Left cardiac atrium (tissue), 4 donors: ENCODE results near the gene ZFYVE28. TPM values are rescaled to one million over a fixed set of nuclear protein-coding genes. Genes with fewer than 3 reads are reported as not detected.

Experiments used
- ATAC-seq, 2 donors: fragments of 200-7000 bp; cut with Tn5 transposase; one replicate each; pipeline ENCODE4 v1.9.1; 2020; ENCODE audit warnings: mild to moderate bottlenecking in 2 of 2, moderate library complexity in 2 of 2
- DNase-seq: peaks from one replicate; pipeline ENCODE4 v3.0.0-alpha.2; 2020
- intact Hi-C, 2 donors: fragments of 100-400 bp; cut with DNase I; formaldehyde crosslinking; loops; one replicate each; pipeline versions ENCODE4 v1.14.1 to v1.15.1; 2022 to 2023
- total RNA-seq, 2 donors: library from RNA; stranded (reverse); fragmentation: NEBNext Ultra II Directional; extraction: Animal tissue kit (Norgen Biotek cat#: 25700); gene quantifications; one replicate each; pipeline ENCODE4 v1.2.1, GENCODE V29; 2021
- donor health status: DM: no; HTN: yes; CAD: no.
- donor health status: DM: no; HTN: yes; CAD: no; lungs with severe emphysema.
- donor health status: DM: yes; HTN: yes; CAD: no.
- donor health status: Dilated cardiomyopathy.

The ZFYVE28 gene
- total RNA-seq, 2 donors from 2014 or later: 5.2 to 7.2 TPM

DNA sequence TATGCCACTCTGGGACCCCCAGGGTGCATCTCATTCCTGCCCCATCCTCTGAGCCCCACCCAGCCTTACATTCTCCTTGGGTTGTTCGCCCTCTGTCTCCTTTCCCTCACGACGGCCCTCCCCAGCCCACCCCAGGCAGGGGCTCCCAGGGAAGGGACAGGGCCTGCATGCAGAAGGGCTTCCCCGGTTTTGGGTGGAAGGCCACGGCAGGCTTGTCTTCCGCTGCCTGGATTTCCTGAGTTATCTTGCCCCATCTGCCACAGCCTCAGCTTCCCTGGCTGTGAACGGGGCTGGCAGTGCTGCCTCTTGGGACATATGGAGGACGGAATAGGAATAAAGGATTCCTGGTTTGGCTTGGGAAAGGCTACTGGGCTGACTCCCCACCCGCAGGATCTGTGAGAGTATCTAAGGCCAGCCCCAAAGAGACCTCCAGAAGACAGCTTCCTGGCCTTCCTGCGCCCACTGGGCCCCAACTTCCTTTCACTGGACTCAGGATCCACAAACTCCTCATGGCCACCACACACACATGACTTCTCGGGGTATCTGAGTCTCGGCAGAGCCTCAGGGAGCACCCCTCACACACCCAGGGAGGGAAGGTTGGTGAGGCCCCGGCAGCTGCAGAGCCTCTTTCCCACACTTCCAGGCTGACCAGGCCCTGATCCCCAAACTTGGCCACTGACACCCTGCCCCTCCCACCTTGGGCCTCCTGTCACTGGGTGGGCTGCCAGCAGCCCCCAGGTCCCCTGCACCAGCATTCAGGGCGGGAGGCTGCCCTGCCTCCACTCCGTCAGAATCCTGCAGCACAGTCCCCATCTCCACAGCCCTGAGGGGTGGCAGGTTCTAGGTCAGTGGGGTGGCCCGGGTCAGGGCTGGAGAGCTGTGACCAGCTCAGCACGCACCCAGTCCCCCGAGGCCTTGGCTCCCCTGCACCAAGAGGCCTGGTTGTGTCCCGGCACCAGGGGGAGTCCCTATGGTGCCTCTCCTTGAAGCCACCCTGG is 153.0 kb downstream of the ZFYVE28 start:
- DNase-seq: peak; percentile 10

DNA sequence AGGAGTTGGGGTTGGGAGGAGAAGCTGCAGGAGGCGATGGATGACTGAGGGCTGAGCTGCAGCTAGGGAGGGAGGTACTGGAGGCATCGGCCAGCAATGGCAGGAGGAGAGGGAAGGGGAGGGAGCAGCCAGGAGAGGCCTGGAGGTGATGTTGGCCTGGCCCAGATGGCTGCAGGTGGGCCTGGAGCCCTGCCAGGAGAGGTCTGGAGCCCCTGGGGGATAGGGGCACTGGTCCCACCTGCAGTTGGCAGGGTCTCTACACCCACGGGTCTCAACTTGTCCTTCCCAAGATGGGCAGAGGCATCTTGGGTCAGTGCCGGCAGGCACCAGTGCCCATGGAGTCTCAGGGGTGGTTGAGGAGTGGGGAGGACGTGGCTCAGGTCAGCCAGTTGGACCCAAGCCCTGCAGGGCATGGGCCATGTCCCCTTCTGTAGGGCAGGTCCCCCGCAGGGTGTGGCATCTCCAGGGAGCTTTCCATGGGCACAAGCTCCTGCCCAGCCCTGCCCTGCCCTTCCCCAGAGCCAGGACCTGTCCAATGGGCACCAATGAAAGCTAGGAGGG is 153.9 kb downstream of the ZFYVE28 start:
- DNase-seq: peak; percentile 24
- intact Hi-C loops: loop anchor here in 1 of 2 donors (10.0 kb wide), 1 partner anchor 150 kb away; the partner anchor contains the start of genes CFAP99 and ZFYVE28
- no peak for ATAC-seq

More for the DNA sequence above, 153.0 kb downstream of the ZFYVE28 start:
- ATAC-seq: no peak
- intact Hi-C loops: loop anchor here in 1 of 2 donors (10.0 kb wide), 1 partner anchor 149 kb away; the partner anchor contains the start of genes CFAP99 and ZFYVE28

- ATAC-seq (no peak), DNase-seq (peak; percentile 18)
- intact Hi-C loops: loop anchor here in 1 of 2 donors (10.0 kb wide), 1 partner anchor 151 kb away; the partner anchor contains the start of genes CFAP99 and ZFYVE28
These were observed 154.5 kb downstream of the ZFYVE28 start for GRCh38 chr4:2263926-2264321.

DNA sequence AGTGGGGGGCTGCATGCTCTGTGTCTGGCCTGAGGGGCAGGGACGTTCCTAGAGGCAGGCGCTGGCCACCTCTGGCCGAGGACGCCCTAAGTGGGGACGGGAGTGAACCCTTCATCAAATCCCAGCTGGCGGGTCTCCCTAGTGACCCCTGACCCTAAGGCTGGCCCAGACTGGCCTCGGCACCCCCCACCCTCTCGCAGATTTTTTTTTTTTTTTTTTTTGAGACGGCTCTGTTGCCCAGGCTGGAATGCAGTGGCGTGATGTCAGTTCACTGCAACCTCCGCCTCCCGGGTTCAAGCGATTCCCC is 155.5 kb downstream of the ZFYVE28 start:
- DNase-seq (no peak), ATAC-seq (no peak)
- intact Hi-C loops: loop anchor here in 1 of 2 donors (10.0 kb wide), 1 partner anchor 152 kb away; the partner anchor contains the start of genes CFAP99 and ZFYVE28

DNA sequence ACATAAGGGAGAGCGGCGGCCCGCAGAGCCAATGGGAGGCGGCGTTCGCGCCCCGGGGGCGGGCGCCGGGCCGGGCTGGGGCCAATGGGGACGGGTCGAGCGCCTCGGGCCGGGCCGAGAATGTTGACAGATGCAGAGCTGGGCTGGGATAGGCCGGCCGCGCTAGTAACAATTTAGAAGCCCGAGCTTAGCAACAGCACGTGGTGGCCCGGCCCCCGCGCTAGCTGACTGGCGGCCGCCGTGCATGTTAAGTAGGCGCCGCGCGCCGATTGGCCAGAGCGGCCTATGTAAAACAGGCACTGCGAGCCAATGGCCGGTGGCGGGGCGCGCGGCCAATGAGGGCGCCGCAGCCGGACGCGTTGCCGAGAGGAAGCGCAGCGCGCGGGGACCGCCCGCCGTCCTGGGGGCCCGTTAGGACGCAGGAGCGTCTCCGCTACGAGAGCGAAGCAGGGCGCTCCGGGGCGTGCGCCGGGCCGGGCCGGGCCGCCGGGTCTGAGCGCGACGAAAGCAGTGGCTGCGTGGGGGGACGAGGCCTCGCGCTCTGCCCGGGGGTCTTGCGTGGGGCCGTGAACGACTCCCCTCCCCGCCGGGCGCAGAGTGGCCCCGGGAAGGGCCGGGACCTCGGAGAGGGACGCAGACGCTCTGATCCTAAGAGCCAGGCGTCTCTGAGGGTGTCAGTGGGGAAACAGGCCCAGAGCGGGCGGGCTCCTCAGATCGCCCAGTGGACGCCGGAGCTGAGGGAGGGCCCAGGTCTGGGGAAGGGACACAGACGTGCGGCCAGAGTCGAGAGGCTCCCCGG is 156.1 kb downstream of the ZFYVE28 start:
- intact Hi-C loops: loop anchor here in 1 of 2 donors (10.0 kb wide), 1 partner anchor 152 kb away; the partner anchor contains the start of genes CFAP99 and ZFYVE28

GRCh38 chr4:2261853-2262144 is 156.6 kb downstream of the ZFYVE28 start, which contains the start of gene MXD4:
TSS of gene MXD4 (minus strand) at chr4:2262109. CDS start at chr4:2261980, 129 bp downstream.
- intact Hi-C loops: loop anchor here in 1 of 2 donors (10.0 kb wide), 1 partner anchor 153 kb away; the partner anchor contains the start of genes CFAP99 and ZFYVE28
- no peak for DNase-seq
- ATAC-seq: no peak

More for the DNA sequence above, 156.1 kb downstream of the ZFYVE28 start:
- DNase-seq (peak; percentile 100), ATAC-seq (peak; percentile 94 to 95)

DNA sequence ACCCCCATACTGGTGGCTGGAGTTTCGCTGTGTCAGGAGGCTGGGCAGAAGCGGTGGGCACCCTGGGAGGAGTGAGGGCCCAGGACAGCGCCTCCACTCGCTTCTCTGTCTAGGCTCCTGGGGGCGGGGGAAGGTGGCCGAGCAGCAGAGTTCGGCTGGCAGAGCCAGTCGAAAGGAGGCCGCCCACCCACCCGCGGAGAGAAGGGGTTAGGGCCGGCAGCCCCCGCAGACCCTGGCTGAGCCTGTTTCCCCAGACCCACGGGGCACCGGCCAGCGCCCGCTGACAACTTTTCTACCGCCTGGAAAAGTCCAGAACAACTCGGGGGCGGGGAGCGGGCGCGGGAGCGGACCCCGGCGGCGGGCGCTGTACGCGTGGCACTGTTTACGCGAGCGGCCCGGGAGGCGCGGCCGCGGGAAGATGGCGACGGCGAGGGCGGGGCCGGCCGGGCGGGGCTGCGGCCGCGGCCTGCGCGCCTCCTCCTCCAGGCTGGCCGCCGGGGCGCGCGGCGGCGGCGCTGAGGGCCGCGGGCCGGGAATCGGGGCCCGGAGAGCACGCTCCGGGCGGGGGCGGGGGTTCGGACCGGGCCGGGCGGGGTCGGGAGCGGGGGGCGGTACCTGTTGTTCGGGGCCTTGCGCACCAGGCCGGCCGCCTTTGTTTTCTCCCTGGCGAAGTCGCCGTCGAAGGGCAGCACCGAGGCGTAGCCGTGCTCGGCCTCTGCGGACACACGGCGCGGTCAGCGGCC is 157.2 kb downstream of the ZFYVE28 start:
- intact Hi-C loops: loop anchor here in 1 of 2 donors (10.0 kb wide), 1 partner anchor 154 kb away; the partner anchor contains the start of genes CFAP99 and ZFYVE28
- DNase-seq: peak; percentile 65
- ATAC-seq: peak in 1 of 2 donors; percentile 7

- DNase-seq: peak; percentile 40
- ATAC-seq: no peak
- intact Hi-C loops: loop anchor here in 1 of 2 donors (10.0 kb wide), 1 partner anchor 154 kb away; the partner anchor contains the start of genes CFAP99 and ZFYVE28
These were observed 157.9 kb downstream of the ZFYVE28 start for GRCh38 chr4:2260344-2261109.

- DNase-seq (peak; percentile 18), ATAC-seq (no peak)
- intact Hi-C loops: loop anchor here in 1 of 2 donors (10.0 kb wide), 1 partner anchor 155 kb away; the partner anchor contains the start of genes CFAP99 and ZFYVE28
These were observed 158.7 kb downstream of the ZFYVE28 start for GRCh38 chr4:2259541-2260343.

DNA sequence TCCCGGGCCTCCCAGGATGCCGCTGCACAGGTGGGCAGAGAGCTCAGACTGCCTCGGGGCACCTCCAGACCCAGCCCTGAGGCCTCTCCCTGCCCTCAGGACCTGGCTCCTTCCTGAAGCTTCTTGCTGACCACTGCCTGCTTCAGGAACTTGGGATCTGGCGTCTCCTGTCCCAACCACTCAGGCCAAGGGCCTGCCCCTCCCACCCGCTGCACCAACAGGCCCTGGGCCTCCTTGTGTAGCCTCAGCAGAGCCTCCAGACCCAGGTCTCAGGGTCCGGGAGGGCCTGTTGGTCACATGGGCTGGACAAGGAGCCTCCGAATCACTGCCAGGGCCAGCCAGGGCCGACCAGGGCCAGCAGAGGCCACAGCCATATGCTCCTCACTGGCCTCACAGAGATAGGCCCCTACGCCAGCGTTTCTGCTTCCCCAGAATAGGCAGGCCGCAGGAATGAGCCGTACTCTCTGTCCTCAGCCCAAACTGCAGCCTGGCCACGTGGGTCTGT is 159.4 kb downstream of the ZFYVE28 start:
- ATAC-seq: no peak
- peak; percentile 21 for DNase-seq
- intact Hi-C loops: no loop called here

GRCh38 chr4:2258091-2259035 is 160.1 kb downstream of the ZFYVE28 start:
- DNase-seq (peak; percentile 20), ATAC-seq (no peak)
- intact Hi-C loops: no loop called here

DNA sequence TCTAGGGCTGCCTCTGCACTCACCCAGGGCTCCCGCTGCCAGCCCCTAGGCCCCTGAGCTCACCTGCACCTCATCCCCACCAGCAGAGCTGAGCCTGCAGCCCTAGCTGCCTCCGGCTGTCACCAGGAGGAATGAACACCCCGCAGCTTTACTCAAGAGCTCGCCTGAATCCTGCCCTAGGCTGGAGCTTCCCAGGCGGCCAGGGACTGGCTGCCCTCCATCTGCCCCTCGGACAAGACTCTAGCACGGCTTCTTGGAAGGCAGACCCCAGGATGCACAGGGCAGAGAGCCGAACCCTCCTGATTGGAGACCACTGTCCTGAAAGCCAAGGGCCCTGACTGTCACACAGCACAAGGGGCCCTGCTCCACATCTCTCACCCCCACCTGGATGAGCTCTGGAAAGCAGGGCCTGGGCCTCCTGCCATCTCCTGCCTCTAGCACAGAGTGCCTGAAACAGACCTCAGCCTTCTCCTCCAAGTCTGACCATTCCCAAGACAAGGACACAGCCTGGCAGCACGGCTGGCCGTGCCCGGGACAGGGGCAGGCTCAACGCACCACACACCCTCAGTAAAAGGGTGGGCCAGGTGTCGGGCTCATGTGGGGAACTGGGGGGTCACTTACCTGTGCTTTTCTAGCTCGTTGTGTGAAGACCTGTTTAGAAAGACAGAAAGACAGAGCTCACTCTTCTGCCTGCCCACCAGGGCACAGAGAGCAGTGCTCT is 160.9 kb downstream of the ZFYVE28 start:
- ATAC-seq: no peak
- DNase-seq: peak; percentile 20
- intact Hi-C loops: no loop called here

- intact Hi-C loops: no loop called here
- peak; percentile 20 to 31 for ATAC-seq
These were observed 161.7 kb downstream of the ZFYVE28 start for GRCh38 chr4:2256781-2257191.

GRCh38 chr4:2256156-2256731 is 162.2 kb downstream of the ZFYVE28 start:
- intact Hi-C loops: no loop called here
- ATAC-seq (peak; percentile 43 to 53), DNase-seq (peak; percentile 70)

More at GRCh38 chr4:2256781-2257191, 161.7 kb downstream of the ZFYVE28 start:
- DNase-seq: peak; percentile 75
